ENCODE measurements around the gene SLC35D1.
"Not testable (repeated sequence)": the region's sequence is repeated elsewhere in the genome, so short reads cannot be mapped to it uniquely, and the experiment has no call there.

Gene SLC35D1

DNA sequence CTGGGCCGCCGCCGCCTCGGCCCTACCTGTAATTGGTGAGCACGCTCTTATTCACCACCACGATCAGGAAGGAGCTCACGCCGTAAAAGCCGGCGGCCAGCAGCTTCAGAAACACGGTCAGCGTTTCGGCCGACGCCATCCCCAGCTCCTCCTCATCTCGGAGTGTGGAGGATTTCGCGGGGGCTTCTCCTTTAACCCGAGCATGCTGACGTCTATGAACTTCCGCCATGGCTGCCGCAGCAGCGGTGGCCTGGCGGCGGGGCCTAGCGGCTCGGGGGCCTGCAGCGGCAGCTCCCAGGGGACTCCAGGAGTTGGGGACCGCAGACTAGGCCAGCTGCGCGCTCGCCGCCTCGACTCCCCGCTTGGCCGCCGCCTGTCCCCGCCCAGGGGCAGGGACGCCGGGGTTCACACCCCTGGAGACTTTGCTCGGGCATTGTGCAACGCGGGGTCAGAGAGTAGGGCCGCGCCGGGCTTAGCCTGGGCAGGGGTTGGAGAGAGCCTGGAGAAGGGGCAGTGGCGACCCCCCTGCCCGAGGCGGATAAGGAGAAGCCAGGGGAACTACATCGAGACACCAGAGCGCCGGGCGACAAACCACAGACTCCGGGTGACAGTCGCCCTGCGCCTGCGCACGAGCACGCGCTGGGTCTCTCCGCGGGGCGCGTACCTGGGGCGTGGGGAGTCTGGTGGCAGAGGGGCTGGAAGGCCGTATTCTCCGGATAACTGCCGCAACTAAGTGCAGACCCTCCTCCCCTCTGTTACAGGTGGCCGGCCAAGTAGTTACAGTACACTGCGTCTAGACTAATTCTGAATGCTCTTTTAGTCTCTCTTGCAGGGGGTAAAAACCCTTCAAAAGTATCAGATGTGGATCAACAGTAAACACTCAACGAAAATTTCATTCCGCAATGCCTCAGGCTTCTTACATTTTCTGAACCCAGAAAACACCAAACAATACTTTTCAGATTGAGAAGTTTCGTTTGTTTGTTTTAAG, at the start of gene SLC35D1:
SLC35D1 (minus strand) TSS at position 364 of the 988 bp plus-strand sequence; CDS start at position 229, 135 bp downstream.
- no peak for FAIRE-seq
- DNase-seq (ENCODE audit: low spot score) = peak; percentile 77

DNA sequence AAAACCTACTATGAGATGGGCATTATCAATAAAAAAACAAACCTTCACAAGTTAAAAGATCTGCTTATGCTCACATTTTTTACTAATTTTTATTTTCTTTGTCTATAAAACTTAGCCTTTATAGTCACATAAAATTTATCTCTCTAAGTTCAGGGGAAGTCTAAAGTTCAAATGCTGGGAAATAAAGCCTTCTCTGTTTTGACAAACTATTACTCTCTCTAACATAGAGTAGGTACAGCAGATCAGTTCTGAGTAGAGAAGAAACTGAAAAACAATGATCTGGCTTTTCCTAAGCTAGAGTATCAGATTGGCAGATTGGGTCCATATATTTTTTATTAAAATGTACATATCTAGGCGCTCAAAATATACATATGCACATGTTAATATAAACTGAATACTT, 49.6 kb upstream of the SLC35D1 start:
- no peak for DNase-seq (ENCODE audit: low spot score)
- FAIRE-seq = no peak

DNA sequence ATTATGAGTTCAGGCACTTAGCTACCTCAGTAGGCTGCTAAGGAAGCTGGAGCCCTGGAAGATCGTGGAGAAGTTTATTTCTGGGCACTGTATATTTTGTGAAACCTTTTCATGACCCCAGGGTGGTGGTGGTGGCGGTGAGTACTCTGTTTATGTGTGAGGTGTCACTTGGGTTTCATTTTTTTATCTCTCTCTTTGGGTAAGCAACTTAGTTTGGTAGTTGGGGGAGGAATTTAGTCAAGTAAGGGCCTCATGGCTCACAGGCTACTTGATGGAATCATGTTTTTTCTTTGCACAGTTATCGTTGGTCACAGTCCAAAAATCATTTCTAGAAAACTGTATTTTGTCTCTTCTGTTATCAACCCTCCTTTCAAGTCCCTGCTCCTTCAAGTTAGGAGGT, 46.9 kb upstream of the SLC35D1 start:
- FAIRE-seq (no peak), DNase-seq (ENCODE audit: low spot score) (no peak)

DNA sequence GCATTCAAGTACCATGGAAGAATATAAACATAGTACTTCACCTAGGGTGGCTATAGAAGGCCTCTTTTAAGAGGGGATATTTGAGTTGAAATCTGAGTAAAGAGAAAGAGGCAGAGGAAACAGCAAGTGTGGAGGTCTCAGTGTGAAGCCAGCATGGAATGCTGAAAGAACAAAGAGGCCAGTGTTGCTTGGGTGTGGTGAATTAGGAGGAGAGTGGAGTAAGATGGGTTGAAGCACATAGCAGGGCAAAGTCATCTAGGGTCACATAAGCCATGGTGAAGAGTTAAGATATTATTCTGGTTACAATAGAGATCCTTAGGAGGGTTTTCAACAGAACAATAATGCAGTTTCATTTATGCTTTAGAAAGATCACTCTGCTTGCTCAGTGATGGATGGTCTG, 43.4 kb upstream of the SLC35D1 start:
- DNase-seq (ENCODE audit: low spot score) = peak; percentile 18
- no peak for FAIRE-seq

DNA sequence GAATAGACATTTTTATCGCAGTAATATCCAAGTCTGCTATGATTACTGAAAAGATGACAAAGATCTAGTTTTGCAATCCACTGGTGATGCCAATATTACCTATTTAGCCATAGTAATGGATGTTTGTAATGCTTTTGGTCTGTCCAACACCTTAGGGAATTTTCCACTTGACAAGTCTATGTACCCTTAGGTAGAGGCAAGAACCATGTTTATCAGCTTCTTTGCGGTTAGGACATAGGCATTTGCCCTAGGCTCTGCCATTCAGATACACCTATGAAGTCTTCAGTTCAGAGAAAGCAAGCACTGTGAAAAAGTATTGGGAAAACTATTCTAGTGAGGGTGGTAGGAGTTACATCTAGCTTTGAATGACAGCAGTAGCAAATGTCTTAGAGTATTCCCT, 40.2 kb upstream of the SLC35D1 start:
- DNase-seq (ENCODE audit: low spot score) (no peak), FAIRE-seq (no peak)

DNA sequence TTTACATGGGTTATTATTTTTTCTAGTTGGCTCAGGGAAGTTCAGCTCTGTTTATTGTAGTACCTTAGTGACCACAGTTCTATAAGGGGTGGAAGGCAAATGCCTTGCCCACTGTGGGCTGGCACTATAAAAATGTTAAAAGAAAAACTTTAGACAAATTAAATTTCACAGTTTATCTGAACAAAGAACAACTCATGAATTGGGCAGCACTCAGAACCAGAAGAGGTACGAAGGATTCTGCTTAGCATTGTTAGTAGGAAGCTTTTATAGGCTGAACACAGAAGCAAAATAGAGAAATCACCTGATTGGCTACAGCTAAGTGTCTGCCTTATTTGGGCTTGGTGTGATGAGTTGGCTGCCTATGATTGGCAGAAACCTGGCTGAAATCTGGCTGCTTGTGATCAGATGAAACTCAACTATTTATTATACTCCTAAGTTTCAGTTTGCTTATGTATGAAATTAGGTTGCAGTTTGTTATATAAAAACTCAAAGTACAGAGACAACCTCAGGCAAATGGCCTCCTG, 35.8 kb upstream of the SLC35D1 start:
- FAIRE-seq = no peak
- no peak for DNase-seq (ENCODE audit: low spot score)

DNA sequence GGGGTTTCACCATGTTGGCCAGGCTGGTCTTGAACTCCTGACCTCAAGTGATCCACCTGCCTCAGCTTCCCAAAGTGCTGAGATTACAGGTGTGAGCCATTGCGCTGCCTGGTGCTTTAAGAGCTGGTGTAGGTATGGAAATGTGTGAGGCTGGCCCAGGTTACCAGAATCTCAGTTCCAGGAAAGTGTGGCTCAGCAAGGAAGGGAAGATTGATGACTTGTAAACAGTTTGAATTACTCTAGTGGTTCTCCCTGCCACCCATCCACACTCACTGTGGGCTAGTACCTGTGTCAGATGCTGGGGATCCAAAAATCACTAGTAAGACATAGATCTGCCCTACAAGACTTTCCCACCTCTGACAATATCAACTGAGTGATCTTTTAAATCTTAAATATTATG, 34.5 kb upstream of the SLC35D1 start:
- DNase-seq (ENCODE audit: low spot score) = no peak
- no peak for FAIRE-seq

DNA sequence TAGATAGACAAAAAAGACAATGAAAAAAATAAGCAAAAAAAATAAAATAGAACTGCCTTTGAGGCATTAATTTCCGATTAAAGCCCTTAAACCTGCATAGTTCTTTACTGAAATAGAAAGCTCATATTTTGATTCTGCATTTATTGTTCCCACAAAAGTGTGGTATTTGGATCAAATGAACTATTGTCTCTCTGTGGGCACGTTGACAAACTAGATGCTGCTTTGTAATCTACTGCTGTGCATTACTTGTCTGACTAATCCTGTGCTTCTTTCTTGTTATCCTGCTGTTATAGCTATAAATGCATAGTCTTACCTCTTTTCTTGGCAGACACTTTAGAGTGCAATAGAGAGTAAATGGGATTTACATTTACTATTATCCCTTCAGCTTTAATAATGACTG, 31.4 kb upstream of the SLC35D1 start:
- no peak for DNase-seq (ENCODE audit: low spot score)
- FAIRE-seq = no peak

DNA sequence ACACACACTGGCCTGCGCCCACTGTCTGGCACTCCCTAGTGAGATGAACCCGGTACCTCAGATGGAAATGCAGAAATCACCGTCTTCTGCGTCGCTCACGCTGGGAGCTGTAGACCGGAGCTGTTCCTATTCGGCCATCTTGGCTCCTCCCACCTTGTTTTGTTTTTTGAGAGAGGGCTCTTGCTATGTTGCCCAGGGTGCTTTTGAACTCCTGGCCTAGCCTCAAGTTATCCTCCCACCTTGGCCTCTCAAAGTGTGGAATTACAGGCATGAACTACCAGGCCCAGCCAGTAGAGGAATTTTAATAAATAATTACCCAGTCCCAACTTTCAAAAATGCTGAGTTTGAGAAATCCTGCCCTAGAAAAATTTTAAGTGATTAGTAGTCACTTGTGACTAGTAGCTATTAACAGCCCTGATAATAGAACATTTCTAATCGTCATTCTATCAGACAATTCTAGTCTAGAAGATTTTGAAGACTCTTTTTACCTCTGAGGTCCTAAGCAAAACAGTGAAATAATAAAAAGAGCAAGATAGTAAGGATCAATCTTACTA, 30.9 kb upstream of the SLC35D1 start:
- DNase-seq (ENCODE audit: low spot score) (no peak), FAIRE-seq (no peak)

DNA sequence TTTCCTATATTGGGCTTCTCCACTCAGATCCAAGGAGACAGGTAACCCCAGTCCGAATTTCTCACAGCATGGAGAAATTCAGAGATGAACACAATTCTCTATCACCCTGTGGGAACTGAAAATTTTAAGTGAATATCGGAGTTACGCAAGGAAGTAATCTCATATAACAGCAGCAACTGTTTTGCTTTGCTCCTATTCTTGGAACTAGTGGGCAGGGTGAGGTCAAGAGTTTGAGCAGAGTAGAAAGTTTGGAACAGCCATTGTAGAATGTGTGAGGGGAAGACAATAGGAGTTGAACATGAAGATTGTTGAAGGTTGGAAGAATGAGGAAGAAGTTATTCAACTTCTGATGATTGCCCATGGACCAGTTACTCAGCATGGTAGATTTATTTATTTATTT, 24.3 kb upstream of the SLC35D1 start:
- DNase-seq (ENCODE audit: low spot score) = no peak
- FAIRE-seq = no peak

DNA sequence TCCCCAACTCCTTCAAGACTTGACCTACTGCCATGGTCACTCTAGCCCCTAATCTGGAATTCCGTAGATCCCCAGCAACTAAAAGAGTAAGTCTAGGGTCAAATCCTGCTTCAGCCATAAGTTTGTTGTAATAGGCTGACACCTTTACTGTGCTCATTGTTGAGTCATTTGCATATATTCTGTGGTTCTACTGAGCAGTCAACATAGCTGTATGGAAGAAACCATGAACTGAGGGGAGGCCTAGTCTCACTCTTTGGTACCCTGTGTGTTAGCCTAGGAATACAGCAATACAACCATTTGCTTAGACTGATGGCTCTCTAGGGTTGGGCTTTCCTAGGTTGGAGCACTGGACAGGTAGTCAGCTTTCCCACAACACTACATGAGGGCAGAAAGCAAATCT, 23.6 kb upstream of the SLC35D1 start:
- FAIRE-seq = no peak
- DNase-seq (ENCODE audit: low spot score) = no peak

DNA sequence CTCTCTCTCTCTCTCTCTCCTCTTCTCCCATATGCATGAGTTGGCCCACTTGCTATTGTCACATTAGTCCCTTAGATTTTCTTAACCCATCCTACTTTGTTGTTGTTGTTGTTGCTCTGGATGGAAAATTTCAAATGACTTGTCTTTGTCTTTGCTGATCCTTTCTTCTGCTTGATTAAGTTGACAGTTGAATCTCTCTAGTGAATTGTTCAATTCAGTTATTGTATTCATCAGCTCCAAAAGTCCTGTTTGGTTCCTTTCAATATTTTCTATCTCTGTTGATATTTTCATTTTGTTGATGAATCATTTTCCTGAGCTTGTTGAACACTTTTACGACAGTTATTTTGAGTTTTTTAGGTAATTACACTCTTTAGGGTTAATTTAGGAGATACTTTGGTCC, 18.8 kb upstream of the SLC35D1 start:
- DNase-seq (ENCODE audit: low spot score) (no peak), FAIRE-seq (no peak)

DNA sequence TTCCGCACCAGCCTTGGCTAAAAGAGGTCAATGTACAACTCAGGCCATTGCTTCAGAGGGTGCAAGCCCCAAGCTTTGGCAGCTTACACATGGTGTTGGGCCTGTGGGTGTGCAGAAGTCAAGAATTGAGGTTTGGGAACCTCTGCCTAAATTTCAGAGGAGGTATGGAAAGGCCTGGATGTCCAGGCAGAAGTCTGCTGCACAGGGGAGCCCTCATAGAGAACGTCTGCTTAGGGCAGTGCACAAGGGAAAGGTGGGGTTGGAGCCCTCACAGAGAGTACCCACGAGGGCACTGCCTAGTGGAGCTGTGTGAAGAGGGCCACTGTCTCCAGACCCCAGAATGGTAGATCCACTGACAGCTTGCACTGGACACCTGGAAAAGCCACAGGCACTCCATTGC, 13.7 kb upstream of the SLC35D1 start:
- not testable (repeated sequence) for FAIRE-seq; DNase-seq (ENCODE audit: low spot score)

DNA sequence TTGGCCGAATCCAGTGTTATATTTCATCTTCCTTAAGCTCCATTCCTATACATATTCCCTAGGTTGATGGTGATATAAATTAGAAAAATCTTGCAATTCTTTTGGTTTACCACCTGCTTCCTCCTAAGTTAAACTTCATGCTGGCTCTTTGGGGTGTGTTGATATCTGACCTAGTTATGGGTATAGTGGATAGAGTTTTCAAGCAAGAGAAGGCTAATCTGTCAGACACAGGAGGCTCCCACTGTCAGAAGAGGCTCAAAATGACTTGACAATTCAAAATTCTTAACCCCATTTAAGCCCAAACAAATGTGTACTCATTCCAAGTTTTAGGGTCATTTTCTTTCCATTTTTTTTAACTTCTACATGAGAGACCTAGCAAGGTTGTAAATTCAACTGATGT, 8.5 kb upstream of the SLC35D1 start:
- DNase-seq (ENCODE audit: low spot score) (no peak), FAIRE-seq (no peak)

DNA sequence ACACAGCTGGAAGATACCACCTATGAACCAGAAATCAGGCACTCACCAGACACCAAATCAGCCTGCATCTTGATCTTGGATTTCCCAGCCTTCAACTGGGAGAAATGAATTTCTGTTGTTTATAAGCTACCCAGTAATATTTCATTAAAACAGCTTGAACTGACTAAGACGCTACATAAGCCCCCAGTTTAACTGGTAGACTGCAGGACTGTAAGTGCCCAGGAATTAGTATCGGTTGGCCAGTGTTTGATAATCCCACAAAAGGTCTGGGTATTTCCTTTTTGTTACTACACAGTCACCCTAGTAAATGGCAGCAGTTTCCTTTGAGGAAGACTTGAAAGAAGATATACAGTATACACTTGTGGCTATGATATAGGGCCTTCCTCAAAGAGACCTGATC, 7.3 kb upstream of the SLC35D1 start:
- DNase-seq (ENCODE audit: low spot score) (no peak), FAIRE-seq (no peak)

DNA sequence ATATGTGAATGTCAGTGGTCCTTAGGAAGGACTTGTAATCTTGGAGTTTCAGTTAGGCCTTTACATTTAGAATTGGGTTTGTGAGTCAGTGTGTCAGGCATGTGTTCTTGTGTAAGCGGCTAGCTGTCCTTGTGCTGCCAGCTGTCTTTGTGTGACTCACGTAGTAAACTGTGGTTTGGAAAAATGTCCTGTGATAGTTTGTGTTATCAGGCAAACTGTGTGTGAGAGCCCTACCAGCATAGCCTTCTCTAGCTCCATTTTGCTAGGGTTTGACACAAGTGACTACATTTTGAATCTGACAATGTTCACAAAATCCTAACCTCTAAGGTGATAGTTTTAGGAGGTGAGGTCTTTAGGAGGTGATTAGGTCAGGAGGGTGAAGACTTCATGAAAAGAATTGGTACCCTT, 6.9 kb upstream of the SLC35D1 start:
- peak; percentile 84 for DNase-seq (ENCODE audit: low spot score)
- FAIRE-seq = peak; percentile 66

DNA sequence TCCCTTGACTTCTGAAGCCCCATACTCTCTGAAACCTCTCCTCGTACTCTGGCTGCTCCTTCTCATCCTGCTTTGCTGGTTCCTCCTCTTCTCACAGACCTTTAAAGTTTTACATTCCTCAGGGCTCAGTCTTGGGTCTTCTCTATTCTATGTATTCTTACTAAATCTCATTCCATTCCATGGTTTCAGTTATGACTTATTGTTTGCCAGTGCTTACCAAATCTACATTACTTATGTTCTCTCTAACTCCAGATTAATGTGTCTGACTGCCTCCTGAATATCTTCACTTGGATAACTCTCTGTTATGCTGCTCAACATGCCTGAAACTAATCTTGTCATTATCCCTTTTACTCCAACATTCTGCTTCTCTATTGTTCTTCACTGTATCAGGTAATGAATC, 5.4 kb upstream of the SLC35D1 start:
- DNase-seq (ENCODE audit: low spot score) (no peak), FAIRE-seq (no peak)

DNA sequence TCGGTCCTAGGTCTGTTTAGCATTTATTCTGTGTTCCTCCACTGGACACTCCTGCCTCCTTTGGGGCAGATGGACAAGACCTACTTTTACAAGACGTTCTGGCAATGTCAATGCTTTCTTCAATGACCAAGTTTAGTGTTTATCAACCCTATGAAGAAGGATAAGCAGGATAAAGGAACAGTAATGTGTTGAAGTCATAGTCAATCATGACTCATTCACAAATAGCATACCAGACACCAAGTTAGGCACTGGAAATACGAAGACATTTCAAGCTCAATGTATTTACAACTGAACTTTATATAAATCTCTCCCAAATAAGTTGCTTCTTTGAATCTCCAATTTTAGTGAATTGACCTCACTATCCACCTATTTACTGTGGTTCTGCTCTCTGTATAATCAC, 4.8 kb upstream of the SLC35D1 start:
- FAIRE-seq = no peak

DNA sequence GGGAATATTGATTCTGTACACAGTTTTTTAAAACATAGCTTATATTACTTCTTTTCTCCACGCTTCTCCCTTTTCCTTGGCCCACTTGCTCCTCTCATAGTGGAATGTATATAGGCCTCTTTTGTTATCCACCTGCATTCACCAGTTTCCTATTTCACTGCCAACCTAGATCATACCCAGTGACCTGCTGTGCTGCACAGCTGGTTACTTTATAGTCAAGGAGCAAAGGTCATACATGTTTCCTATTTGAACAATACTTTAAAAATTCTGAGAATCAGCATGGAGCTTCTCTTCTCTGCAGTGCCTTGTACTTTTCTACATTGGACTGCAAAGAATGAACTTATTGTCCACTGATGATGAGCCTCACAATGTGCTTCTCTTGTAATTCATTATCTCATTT, 4.3 kb upstream of the SLC35D1 start:
- DNase-seq (ENCODE audit: low spot score) = no peak
- no peak for FAIRE-seq

More for the DNA sequence above, 4.8 kb upstream of the SLC35D1 start:
- no peak for DNase-seq (ENCODE audit: low spot score)

DNA sequence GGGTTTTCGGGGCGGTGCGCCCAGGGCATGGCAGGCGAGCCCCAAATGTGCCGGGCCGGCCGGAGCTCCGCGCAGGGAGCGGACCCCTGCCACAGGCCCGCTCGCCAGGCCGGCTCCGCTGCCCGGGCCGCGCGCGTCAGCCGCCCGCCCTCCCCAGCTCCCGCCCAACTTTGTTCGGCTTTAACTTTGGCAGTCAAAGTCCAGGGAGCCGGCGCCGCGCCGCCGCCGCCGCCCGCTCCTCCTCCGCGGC, 488 bp downstream of the SLC35D1 start:
- FAIRE-seq (no peak), DNase-seq (ENCODE audit: low spot score) (peak; percentile 70)

DNA sequence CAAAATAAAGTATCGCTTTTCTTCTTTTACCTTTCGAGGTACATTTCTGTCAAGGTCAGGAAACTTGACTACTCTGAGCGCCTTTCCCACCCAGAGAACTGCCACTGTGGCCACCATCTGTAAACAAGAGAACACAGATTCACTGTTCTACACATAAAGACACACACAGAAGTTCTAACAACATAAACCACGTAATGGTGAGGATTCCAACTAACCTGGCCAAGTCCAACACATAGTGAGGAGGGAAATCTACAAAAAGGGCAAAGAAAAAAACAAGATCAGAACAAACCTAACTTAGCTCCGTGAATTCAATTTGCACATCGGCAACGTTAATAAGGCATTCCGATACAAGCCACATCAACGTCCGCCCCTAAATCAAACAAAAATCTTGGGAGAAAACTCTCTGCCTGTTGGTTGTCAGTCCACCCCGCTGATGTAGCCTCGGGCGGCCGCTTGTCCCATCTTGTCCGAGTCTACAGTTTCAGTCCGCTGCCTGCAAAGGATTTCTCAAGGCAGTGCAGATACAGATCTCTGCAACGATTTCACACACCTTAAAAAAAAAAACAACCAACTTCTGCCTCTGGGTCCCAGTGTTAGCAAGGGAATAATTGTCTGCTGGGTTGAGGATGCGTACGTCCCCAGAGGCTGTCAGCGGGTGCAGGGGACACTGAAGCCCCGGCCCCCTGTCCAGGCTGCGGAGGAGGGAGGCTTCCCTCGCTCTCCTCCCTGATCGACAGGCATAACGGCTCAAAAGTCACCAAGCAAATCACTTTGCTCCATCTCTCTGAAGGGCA, 1.0 kb downstream of the SLC35D1 start:
- DNase-seq (ENCODE audit: low spot score) (no peak), FAIRE-seq (no peak)

DNA sequence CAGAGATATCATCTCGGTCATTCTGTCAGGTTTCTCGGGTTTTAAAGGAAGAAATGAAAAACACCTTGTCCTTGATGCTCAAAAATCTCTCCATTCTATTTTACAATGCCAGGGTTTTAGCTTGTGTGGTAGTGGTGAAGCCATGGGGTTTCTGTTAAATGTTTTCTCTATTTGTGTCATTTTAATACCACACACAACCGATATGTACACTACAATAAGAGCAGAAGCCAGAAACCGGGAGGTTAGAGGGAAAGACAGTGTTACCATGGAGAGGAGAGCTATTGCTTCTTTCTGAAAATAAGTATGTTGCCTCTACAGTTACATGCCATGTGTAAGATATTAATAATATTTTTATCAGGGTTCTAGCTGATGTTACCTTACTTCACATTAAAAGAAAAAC, 2.8 kb downstream of the SLC35D1 start:
- no peak for FAIRE-seq
- DNase-seq (ENCODE audit: low spot score) = no peak
